GM19372 (cell line): ENCODE results near the gene FLNA.
"Not testable (repeated sequence)": the region's sequence is repeated elsewhere in the genome, so short reads cannot be mapped to it uniquely, and the experiment has no call there.

Experiments used
- ATAC-seq: cut with Tn5 transposase; IDR thresholded peaks from one replicate; pipeline ENCODE4 v1.9.1; 2021; ENCODE audit warnings: mild to moderate bottlenecking, low read depth, moderate library complexity; ENCODE audit not compliant: unreplicated experiment

Gene FLNA

DNA sequence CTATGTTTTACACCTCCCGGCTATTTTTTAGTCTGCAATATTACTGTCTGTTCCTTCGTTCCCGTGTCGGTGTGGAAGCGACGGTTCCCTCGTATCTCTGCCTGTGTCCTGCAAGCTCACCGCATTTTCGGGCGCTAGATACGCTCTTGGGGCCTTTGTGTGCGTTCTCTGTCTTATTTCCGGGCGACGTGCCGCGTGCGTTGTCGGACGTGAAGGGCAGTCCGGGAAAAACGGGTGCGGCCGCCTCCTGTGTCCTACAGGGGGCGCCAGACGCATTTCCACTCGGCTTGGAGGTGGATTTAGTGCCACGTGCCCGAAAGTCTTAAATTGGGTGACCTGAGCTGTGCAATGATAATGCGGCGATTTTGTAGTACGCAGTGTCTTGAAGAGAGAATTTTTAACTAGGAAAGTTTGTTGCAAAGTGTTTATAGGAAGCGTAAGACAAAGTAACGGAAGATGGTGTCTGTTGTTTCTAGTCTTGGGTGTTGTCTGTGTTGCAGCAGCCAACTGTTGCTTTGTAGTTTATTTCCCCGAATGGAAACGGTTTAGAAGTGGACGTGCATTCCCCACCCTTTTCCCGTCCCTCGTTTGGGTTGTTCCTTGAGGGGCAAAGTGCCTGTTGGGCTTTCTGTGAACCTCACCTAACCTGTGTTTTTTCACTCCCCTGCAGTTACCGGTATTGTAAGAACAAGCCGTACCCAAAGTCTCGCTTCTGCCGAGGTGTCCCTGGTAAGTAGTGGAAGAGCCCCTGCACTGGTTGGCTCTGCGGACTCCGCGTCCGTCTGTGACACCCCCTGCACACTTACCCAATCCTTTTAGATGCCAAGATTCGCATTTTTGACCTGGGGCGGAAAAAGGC is 24.5 kb upstream of the FLNA start:
- peak; percentile 20 for ATAC-seq

DNA sequence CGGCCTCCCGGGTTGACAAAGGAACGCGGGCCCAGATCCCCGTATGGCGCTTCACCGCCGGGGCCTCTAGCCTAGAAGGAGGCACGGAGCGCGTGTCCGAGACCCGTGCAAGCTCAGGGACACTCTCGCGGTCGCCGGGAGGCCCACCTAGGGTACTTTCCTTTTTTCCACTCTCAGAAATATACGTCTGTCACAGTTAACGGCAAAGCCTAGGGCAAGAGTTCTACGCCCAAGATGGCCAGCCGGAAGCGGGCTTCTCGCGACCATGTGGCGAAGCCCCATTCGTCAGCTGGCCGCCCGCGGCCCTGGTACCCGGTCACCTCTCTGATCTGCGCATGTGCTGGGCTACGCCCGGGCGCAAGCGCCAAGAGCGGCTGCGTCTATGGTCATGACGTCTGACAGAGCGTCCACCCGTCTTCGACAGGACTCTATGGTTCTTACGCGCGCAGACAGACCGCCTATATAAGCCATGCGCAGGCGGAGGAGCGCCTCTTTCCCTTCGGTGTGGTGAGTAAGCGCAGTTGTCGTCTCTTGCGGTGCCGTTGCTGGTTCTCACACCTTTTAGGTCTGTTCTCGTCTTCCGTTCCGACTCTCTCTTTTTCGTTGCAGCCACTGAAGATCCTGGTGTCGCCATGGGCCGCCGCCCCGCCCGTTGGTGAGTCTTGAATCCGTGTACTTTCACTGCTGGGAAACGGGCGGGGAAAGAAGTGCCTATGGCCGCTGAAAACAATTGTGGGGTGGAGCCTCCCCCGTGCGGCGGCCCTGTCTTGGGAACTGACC is 23.6 kb upstream of the FLNA start, which contains the start of gene RPL10:
Gene RPL10 (plus strand): TSS at position 490 of the 780 bp plus-strand sequence. CDS start 143 bp downstream, at position 633.
- ATAC-seq = peak; percentile 70

DNA sequence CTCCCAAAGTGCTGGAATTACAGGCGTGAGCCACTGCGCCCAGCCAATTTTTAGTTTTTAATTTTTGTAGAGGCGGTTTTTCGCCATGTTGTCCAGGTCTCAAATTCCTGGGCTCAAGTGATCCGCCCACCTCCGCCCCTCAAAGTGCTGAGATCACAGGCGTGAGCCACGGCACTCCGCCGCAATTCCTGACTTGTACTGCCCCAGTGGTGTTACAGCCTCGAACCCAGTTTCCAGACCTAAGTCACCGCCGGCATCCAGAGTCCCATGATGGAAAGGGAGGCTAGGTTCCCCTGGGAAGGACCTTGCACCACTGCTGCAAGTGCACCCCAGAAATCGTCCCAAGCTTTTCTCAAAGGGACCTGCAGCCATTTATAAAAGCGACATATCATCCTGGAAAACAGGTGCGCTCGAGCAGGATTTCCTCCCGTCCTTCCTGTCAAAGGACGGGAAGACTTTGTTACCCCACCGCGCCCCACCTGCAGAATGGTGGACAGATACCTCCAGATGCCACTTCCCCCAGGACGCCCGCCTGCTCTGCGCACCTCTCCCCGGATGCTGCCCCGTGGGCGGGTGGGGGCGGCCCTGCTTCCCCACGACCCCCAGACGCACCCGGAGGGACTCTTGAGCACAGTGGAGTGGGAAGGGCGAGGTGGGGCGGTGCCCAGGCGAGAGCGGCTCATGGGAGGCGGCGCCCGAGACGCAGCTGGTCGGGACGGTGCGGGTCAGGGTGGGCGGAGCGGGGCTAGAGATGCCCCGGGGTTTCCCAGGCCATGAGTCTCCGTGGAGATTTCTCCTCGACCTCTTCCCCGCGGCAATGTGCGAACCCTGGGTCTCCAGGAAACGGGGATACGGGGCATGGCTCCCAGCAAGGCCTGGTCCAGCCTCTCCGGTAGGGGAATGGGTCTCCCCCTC is 22.8 kb upstream of the FLNA start:
- ATAC-seq = peak; percentile 51

DNA sequence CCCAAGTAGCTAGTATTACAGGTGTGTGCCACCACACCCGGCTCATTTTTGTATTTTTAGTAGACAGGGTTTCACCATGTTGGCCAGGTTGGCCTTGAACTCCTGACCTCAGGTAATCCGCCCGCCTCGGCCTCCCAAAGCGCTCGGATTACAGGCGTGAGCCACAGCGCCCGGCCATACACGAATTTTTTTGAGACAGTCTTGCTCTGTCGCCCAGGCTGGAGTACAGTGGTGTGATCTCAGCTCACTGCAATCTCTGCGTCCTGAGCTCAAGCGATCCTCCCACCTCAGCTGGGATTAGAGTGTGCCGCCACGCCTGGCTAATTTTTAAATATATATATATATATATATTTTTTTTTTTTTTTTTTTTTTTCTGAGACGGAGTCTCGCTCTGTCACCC is 21.9 kb upstream of the FLNA start:
- ATAC-seq = not testable (repeated sequence)

DNA sequence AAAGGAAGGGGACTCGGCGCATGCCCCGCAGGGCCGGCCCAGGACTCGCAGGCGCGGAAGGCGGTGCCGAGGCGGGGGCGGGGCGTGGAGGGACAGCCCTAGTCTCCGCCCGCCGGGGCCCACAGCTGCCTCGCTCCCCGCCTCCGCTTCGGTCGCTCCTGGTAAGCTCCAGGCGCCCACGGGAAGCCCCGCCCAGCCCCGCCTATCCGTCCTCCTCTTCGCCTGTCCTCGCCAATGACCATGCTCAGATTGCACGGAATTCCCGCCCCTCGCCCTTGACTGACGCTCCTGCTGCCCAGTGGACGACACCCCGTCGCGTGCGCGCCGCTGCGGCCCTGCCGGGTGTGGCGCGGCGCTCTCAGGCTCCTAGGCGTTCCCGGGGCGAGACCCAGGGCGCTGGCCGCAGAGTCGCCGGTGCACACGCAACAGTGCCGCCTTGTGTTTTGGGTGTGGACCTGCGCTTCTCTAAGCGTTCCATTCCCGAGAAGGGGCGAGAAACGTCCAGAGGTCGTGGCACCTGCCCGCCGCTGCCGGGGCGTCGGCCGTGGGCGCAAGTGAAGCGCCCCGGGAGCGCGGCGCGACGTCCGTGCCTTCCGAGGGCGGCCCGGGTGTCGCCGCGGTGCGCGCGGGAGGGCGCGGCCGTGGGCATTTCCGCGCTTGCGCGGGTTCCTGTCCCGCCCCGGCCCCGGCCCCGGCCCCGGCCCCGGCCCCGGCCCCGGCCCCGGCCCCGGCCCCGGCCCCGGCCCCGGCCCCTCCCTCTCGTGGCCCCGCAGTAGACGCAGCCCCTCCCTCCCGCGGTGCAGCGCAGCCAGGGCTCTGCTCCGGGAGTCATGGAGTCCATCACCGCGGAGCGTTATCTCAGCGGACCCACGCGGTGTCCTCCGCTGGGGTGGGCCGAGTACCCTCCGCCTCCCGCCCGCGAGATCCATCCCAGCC is 15.6 kb upstream of the FLNA start:
- peak; percentile 68 for ATAC-seq

DNA sequence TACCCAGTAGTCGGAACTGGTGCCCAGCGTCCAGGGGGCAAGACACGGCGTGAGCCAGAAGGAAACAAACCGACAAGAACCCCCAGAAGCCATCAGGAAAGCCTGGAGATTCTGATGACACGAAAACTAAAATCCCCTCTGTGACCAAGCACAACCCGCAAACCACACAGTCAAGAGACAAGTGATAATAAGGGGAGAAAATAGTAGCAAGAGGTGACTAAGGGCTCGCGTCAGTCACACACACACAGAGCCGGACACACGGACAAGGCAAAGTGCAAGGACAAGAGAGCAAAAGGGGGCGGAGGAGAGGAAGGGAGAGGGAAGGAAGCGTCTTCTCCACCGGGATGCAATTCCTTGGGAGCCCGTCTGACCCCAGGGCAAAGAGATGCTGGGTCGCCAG is 14.2 kb upstream of the FLNA start:
- ATAC-seq = not testable (repeated sequence)

DNA sequence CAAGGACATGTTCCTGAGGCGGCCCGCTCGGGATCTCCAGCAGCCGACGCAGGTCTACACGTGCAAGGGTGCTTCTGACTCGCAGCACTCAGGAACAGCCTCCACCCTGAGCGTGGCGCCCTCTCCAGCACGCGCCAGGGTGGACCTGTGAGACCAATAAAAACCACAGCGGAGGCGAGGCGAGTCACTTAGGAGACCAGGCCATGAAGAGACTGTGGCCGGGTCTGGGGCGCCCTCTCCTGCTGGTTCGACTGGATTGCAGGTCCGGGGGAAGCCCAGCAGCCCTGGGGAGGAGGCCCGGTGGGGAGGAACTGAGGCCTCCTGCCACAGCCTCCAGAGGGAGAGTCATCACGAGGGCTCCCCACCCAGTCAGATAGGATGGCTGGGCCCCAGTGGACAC is 13.7 kb upstream of the FLNA start:
- ATAC-seq = not testable (repeated sequence)

DNA sequence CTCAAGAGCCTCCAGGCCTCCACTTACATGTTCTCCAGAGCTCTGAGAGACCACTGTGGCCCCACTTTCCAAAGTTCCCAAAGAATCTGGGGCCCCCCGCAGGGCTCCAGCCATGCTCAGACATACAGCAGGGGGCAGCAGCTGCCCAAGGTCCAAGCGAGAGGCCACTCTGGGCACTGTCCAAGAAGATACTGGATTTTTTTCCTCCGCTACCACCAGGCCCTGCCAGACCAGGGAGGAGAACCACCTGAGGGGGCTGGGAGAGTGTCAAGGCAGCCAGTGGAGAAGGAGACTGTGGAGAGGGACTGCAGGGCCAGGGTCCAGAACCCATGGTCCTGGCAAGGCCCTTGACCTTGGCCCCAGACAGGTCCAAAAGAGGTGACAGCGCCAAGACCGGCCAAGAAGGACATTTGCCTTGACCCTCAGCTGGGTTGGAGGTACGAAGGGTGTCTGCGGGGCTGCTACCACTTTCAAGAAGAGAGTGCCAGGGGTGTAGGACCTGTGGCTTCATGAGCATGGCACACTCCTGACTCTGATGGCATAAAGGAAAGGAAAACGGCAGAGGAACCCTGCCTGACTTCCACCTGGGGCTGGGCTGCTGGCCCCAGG is 10.0 kb upstream of the FLNA start:
- ATAC-seq = no peak

DNA sequence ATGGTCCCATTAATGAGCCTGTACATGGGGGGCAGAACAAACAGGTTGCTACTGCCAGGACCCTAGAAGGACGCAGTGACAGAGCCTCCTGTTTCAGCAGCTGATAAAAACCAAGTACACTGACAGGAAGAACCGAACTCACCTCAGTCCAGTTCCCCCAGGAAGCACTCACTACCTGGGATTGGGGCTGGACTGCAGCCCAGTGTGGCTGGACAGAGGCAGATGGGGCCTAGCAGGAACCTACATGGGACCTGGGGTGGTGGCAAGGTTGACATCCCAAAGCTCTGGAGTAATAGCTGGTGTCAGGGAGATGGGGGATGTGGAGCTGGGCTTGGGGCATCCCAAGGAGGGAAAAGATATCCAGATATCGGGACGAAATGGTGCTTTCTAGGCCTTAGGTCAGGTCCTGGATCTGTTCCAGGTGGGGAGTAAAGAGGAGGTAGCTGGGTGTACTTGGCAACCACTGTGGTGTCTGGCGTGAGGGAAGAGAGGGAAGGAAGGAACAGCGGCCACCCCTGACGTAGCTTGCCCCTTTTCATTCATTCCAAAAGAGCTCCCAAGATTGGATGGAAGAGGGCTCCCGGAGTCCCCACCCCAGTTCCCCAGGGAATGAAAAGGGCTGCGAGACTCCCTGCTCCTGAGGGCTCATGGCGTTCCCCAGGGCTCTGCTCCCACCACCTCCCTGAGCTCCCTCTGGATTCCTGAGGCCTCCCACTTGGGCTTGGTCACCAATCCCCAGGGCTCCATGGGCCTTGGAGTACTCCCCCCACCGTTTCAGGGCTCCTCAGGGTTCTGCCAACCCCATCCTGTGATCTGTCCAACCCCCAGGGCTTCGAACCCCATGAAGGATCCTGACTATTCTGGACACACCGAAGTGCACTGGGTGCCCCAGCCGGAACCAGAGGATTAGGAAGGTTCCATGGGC is 9.2 kb upstream of the FLNA start:
- ATAC-seq = no peak

DNA sequence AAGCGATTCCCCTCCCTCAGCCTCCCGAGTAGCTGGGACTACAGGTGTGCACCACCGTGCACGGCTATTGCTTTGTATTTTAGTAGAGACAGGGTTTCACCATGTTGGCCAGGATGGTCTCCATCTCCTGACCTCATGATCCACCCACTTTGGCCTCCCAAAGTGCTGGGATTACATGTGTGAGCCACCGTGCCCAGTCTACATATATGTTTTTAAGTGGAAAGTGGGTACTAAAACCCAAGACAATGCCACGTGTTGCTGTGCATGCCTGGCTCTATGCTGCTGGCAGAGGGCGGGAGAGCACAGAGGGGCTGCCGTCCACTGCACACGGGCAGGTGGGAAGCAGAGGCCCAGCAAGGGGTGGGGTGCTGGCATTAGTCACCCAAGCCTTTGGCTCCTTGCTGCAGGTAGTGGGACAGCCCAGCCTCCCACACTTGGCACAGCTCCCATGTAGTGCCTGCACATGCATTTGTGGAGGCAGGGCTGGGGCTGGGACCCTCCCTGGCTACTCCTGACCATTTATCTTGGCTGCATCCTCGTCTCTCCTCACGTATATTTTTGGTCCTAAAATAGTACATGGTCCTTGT is 8.1 kb upstream of the FLNA start:
- ATAC-seq = no peak

DNA sequence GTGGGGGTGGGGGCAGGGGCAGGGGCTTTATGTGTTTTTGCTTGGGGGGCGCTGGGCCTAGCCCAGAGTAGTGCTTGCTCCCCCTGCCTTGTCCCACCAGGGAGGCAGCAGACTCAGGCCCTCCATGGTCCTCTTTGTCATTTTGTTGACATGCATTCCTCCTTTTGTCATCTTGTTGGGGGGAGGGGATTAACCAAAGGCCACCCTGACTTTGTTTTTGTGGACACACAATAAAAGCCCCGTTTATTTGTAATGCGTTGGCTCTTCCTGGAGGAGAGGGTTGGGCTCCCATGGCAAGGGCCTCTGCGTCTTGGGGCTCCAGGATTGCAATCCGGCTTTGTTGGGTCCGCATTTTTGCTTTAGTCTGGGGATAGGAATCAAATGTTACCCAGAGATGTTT is 6.8 kb upstream of the FLNA start:
- ATAC-seq = no peak

DNA sequence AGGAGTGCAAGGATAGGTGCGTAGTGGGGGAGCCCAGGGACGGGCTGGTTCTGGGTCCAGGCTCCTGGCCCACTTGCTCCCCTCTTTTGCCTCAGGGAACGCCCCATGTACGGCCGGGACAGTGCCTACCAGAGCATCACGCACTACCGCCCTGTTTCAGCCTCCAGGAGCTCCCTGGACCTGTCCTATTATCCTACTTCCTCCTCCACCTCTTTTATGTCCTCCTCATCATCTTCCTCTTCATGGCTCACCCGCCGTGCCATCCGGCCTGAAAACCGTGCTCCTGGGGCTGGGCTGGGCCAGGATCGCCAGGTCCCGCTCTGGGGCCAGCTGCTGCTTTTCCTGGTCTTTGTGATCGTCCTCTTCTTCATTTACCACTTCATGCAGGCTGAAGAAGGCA is 6.4 kb upstream of the FLNA start:
- ATAC-seq = no peak

DNA sequence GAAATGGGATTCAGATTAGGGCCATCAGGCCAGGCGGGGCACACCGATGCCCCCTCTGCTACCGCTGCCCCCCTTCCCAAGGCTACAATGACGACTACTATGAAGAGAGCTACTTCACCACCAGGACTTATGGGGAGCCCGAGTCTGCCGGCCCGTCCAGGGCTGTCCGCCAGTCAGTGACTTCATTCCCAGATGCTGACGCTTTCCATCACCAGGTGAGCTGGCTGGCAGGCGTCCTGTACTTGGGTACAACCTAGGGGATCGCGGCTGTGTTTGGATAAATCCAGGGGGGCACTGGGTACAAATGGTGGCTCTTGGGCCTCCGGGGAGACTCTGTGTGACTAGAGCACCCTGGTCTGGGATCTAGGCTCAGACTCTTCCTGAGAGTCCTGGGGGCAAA is 5.7 kb upstream of the FLNA start:
- no peak for ATAC-seq

DNA sequence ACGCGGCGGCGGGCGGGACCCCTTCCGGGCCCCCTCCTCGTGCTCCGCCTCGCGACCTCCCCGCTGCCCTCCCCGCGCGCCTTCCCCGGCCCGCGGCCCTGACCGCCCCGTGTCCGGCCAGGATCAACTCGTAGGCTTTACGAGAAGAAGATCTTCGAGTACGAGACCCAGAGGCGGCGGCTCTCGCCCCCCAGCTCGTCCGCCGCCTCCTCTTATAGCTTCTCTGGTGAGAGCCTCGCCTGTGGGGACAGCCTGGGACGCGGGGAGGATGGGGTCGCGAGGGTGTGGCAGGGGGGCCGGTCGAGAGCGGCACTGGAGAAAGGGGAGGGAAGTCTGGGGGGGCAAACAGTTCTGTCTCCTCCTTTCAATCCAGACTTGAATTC is 5.1 kb upstream of the FLNA start:
- no peak for ATAC-seq

DNA sequence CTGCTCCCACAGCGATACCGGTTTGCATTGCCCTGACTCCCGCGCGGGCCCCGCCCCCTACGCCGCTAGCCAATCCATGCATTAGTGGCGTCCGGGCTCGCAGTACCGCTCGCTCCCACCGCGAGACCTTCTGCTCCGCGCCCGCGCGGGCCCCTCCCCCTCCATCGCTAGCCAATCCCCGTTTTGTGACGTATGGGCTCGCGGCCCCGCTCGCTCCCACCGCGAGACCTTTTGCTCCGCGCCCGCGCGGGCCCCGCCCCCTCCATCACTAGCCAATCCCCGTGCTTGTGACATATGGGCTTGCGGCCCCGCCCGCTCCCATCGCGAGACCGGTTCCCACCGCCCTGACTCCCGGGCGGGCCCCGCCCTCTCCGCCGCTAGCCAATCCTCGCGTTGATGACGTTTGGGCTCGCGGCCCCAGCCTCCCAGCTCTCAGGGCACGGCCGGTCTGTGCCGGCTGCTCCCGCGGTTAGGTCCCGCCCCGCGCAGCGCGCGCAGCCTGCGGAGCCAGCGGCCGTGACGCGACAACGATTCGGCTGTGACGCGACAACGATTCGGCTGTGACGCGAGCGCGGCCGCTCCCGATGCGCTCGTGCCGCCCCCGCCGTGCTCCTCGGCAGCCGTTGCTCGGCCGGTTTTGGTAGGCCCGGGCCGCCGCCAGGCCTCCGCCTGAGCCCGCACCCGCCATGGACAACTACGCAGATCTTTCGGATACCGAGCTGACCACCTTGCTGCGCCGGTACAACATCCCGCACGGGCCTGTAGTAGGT is 4.5 kb upstream of the FLNA start, which contains the start of gene EMD:
Gene EMD (plus strand): TSS at position 497 of the 770 bp plus-strand sequence. CDS start 190 bp downstream, at position 687.
- ATAC-seq = peak; percentile 81

DNA sequence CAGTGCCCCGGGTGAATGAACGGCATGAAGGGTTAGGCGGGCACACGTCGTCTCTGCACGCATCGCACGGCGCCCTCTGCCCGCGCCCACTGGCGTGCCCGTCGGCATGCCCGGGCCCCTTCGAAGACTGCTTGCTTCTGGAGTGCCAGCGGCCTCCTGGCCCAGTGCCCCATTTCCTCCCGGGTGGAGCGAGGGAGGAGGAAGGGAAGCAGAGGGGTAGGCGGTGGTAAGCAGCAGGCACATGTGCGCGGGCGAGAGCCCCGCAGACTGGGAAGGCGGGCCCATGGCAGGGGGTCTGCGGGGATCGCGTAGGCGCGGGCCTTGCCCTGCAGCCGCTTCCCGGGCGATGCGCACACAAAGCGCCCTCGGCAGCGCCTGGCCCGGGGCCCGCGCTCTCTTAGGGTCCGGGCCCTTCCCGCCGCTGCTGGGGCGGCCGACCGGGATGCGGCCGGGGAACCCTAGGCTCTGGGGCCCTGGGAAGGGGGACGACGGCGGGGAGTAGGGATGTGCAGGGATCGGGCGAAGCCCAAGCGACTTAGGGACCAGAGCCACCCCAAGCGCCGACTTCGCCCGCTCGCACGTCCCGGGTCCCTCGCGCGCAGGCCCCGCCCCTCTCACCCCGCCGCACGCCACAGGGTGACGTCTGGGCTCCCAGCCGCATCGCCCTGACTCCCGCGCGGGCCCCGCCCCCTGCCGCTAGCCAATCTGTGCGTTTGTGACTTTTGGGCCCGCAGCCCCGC is 3.8 kb upstream of the FLNA start:
- ATAC-seq = peak; percentile 3
